HepG2 (cell line): ENCODE results near the gene KIF26B. TPM values are rescaled to one million over a fixed set of nuclear protein-coding genes. Genes with fewer than 3 reads are reported as not detected.

Experiments
- ATAC-seq: fragments of 200-7000 bp; cut with Tn5 transposase; 3 replicates; pipeline ENCODE4 v1.9.1; 2020; ENCODE audit warnings: mild to moderate bottlenecking, moderate library complexity
- BruUV-seq: library from RNA; stranded (reverse); fragments of 400-500 nt; replicated peaks from 2 replicates; lab custom pipeline; 2021; lab: Mats Ljungman, UMichigan
- CTCF ChIA-PET: fragments of 300-600 bp; formaldehyde crosslinking; extraction: SDS; loops from one replicate; lab custom pipeline; 2021; ENCODE audit warnings: low total read pairs, inconsistent platforms, low intra/inter-chr PET ratio; lab: Yijun Ruan, JAX
- POLR2A ChIA-PET: fragments of 350-600 bp; sonication (Branson Sonifier 250); formaldehyde crosslinking; loops from one replicate; lab custom pipeline; 2020; ENCODE audit warnings: antibody characterized with exemption, inconsistent platforms; lab: Yijun Ruan, JAX
- DNase-seq: peaks from one replicate; pipeline ENCODE4 v3.0.0-alpha.2; 2015; ENCODE audit warnings: low spot score
- FAIRE-seq: peaks from 3 replicates; lab custom pipeline; 2011; peaks lifted over from hg19 to GRCh38; lab: Jason Lieb, UNC
- H2AFZ ChIP-seq: one replicate; pipeline ENCODE4 v1.6.1; 2011; ENCODE audit warnings: low read length, inconsistent platforms
- H3K27ac ChIP-seq: fragments of 300-600 bp; 3 replicates; pipeline ENCODE4 v1.8.0; 2011; ENCODE audit warnings: mixed run types, mild to moderate bottlenecking, mixed read lengths, low read length, inconsistent platforms; ENCODE audit not compliant: insufficient read depth; ENCODE audit errors: extremely low read length
- H3K27me3 ChIP-seq, 2 experiments: fragments of 200-600 bp in 1 of 2; 2 replicates in 1 of 2; 3 replicates in 1 of 2; pipeline versions ENCODE4 v1.6.0 to v1.8.0; 2011; ENCODE audit warnings: low read length in 2 of 2, mild to moderate bottlenecking in 2 of 2, moderate library complexity in 2 of 2, inconsistent platforms in 1 of 2; ENCODE audit not compliant: insufficient read depth in 2 of 2, control insufficient read depth in 1 of 2
- H3K36me3 ChIP-seq, 2 experiments: fragments of 200-600 bp in 1 of 2; replicated peaks in 1 of 2; 2 replicates in 1 of 2; 3 replicates in 1 of 2; pipeline versions ENCODE4 v1.5.1 to v1.8.0; 2011; ENCODE audit warnings: low read length in 2 of 2, inconsistent platforms in 1 of 2; ENCODE audit not compliant: insufficient read depth in 2 of 2, control insufficient read depth in 1 of 2
- H3K4me1 ChIP-seq: 2 replicates; pipeline ENCODE4 v1.5.1; 2012; ENCODE audit warnings: low read length, inconsistent platforms; ENCODE audit not compliant: insufficient read depth
- H3K4me2 ChIP-seq: 2 replicates; pipeline ENCODE4 v1.6.0; 2011; ENCODE audit warnings: low read depth, low read length, inconsistent platforms
- H3K4me3 ChIP-seq, 3 experiments: fragments of 200-600 bp in 1 of 3; sonication (generic), shearing (Covaris generic) in 1 of 3; replicated peaks in 1 of 3; 2 replicates each; pipeline ENCODE4 v1.5.1; 2011 to 2016; ENCODE audit warnings: low read length in 3 of 3, inconsistent platforms in 2 of 3, low read depth in 2 of 3, mild to moderate bottlenecking in 2 of 3, control low read depth in 1 of 3, mixed read lengths in 1 of 3; ENCODE audit not compliant: insufficient read depth in 1 of 3
- H3K79me2 ChIP-seq: one replicate; pipeline ENCODE4 v1.6.1; 2011; ENCODE audit warnings: low read length, inconsistent platforms; ENCODE audit not compliant: insufficient read depth
- H3K9ac ChIP-seq: 2 replicates; pipeline ENCODE4 v1.6.0; 2011; ENCODE audit warnings: mild to moderate bottlenecking, low read depth, low read length, inconsistent platforms; ENCODE audit not compliant: insufficient read depth
- H3K9me3 ChIP-seq: 2 replicates; pipeline ENCODE4 v1.5.1; 2012; ENCODE audit warnings: mild to moderate bottlenecking, low read length
- H4K20me1 ChIP-seq: 2 replicates; pipeline ENCODE4 v1.6.0; 2011; ENCODE audit warnings: inconsistent platforms, mild to moderate bottlenecking, low read length, moderate library complexity; ENCODE audit not compliant: insufficient read depth
- GLI4 ChIP-seq: sonication (generic); formaldehyde crosslinking; IDR thresholded peaks from 2 replicates; pipeline ENCODE4 v1.5.1; 2020; ENCODE audit warnings: missing genetic modification reagents, mild to moderate bottlenecking, moderate library complexity, borderline replicate concordance
- HMGXB3 ChIP-seq: sonication (generic); formaldehyde crosslinking; IDR thresholded peaks from 2 replicates; pipeline ENCODE4 v1.4.0; 2020; ENCODE audit warnings: missing genetic modification reagents, borderline replicate concordance
- HMGXB4 ChIP-seq, 2 experiments: sonication (generic) in 1 of 2; formaldehyde crosslinking in 1 of 2; IDR thresholded peaks; 2 replicates each; pipeline versions ENCODE4 v1.4.0 to v1.6.1; 2018 to 2020; ENCODE audit warnings: missing genetic modification reagents in 2 of 2, borderline replicate concordance in 1 of 2, low read depth in 1 of 2, mild to moderate bottlenecking in 1 of 2, missing biosample characterization in 1 of 2
- HOXA5 ChIP-seq: sonication (generic); formaldehyde crosslinking; IDR thresholded peaks from 2 replicates; pipeline ENCODE4 v1.4.0; 2020; ENCODE audit warnings: missing genetic modification reagents
- IKZF5 ChIP-seq: IDR thresholded peaks from 2 replicates; pipeline ENCODE4 v1.6.1; 2018; ENCODE audit warnings: missing genetic modification reagents, mild to moderate bottlenecking, missing compliant biosample characterization
- KDM5B ChIP-seq: sonication (generic); formaldehyde crosslinking; IDR thresholded peaks from 2 replicates; pipeline ENCODE4 v1.4.0; 2020; ENCODE audit warnings: missing genetic modification reagents, mild to moderate bottlenecking, borderline replicate concordance
- MXD1 ChIP-seq: sonication (generic); formaldehyde crosslinking; IDR thresholded peaks from 2 replicates; pipeline ENCODE4 v1.4.0; 2020; ENCODE audit warnings: mild to moderate bottlenecking, missing genetic modification reagents
- U2AF1 ChIP-seq: fragments of 200-400 bp; formaldehyde crosslinking; optimal IDR thresholded peaks from 2 replicates; pipeline ENCODE3; 2017; ENCODE audit warnings: mild to moderate bottlenecking, low read depth, low read length
- ZNF317 ChIP-seq: sonication (generic); formaldehyde crosslinking; IDR thresholded peaks from 2 replicates; pipeline ENCODE4 v1.5.0; 2020; ENCODE audit warnings: mild to moderate bottlenecking, missing genetic modification reagents
- WGBS: methylation state at CpG from one replicate; pipeline ENCODE4 v1.1.6; 2017; ENCODE audit warnings: low lambda C conversion rate; 5-methylcytosine and 5-hydroxymethylcytosine counted together
- in situ Hi-C: cut with HindIII; loops from 2 replicates; pipeline ENCODE4 v1.10.0; 2017; ENCODE audit warnings: low pct_unique_long_range_greater_than_20kb; ENCODE audit not compliant: extremely low pct_ligation_motif_present
- intact Hi-C: fragments of 100-400 bp; cut with micrococcal nuclease; formaldehyde crosslinking; loops from one replicate; pipeline ENCODE4 v1.10.0; 2022; ENCODE audit not compliant: unreplicated experiment
- polyA plus RNA-seq, 8 experiments: library from polyadenylated mRNA; depleted of rRNA in 3 of 8; stranded (reverse) in 7 of 8; unstranded in 1 of 8; fragments of >200 nt; fragmentation: Illumina TruSeq in 4 of 8; extraction: Trizol in 4 of 8; gene quantifications; 2 replicates each; pipeline versions ENCODE4 v1.2.1 to v1.2.3, GENCODE V29; 2011 to 2016; ENCODE audit warnings: low read depth in 4 of 8, missing spikeins in 1 of 8, mixed read lengths in 1 of 8; ENCODE audit not compliant: insufficient read depth in 1 of 8
- total RNA-seq, 5 experiments: library from RNA; depleted of rRNA; stranded (reverse); fragments of >200 nt; fragmentation: Illumina TruSeq; extraction: Trizol; gene quantifications; 2 replicates each; pipeline ENCODE4 v1.2.3, GENCODE V29; 2016; ENCODE audit warnings: low read depth in 1 of 5

The KIF26B gene
- total and polyA plus RNA-seq, 2 of the 13 experiments (the other 11 are each of a cell fraction or from before 2014, with no cell fraction given), result 0.08 to 0.09 TPM

- Histone ChIP-seq H3K27ac (no peak overlapping the region), H3K36me3 (no peaks in the 10 kb centered on the region), H3K4me1 (peaks cover 48% of the 10 kb centered on the region), H3K4me3 (peak overlapping the region; percentile 54 to 73 (median 57)), H4K20me1 (no peaks in the 10 kb centered on the region), H3K4me2 (peak overlapping the region; percentile 85), H3K27me3 (peaks cover 14 to 59% of the 10 kb centered on the region in 2 experiments), H3K79me2 (no peaks in the 10 kb centered on the region), H3K9me3 (no peaks in the 10 kb centered on the region), H3K9ac (no peak overlapping the region), H2AFZ (no peak overlapping the region)
- intact Hi-C loops (loop anchor here (1.0 to 10.0 kb wide), 7 partner anchors 74 to 1339 kb away; no protein-coding TSS in a partner anchor), in situ Hi-C loops (loop anchor here (5.0 to 25.0 kb wide), 2 partner anchors 849 to 1334 kb away; no protein-coding TSS in a partner anchor)
- CTCF ChIA-PET, result interaction anchor here (1.1 to 1.9 kb wide), 3 partner anchors 227 to 849 kb away, joined by 4 to 12 read pairs (median 9); no protein-coding TSS in a partner anchor
- 3% methylated on average over 46 of the region's 76 CpGs for WGBS
- DNase-seq (no peak), FAIRE-seq (no peak), ATAC-seq (peak; percentile 17)
- BruUV-seq, result no TSS peak
- POLR2A ChIA-PET, result no interaction called here
- TF ChIP-seq IKZF5, result no peak
- TF ChIP-seq GLI4 (CRISPR knock-in tag), result no peak
- no peak for TF ChIP-seq HMGXB3
- no peak for TF ChIP-seq ZNF317
- no peak for TF ChIP-seq U2AF1
- no peak for TF ChIP-seq MXD1 (CRISPR knock-in tag)
- TF ChIP-seq HOXA5, result no peak
- no peak for TF ChIP-seq HMGXB4 (CRISPR knock-in tag; IDR thresholded peaks at IDR 0.05; ENCODE audit: borderline replicate concordance in 1 of 2, low read depth in 1 of 2)
- TF ChIP-seq KDM5B, result 0 out of 2 replicates have a peak, but pooled peaks have one; percentile 13
Observed at GRCh38 chr1:245153552-245154428, 995 bp upstream of the KIF26B start.
